Kidney (tissue), 14 donors: Measurements from ENCODE around the gene POU2F3. TPM values are rescaled to one million over a fixed set of nuclear protein-coding genes. Genes with fewer than 3 reads are reported as not detected.
A peak's percentile ranks its signal among the peaks of the same experiment; 100 is the strongest.

ENCODE experiments used
- DNase-seq, 5 donors: peaks; one replicate each; pipeline ENCODE4 v3.0.0-alpha.2; 2013 to 2020
- FAIRE-seq: peaks from 2 replicates; lab custom pipeline; 2012; peaks lifted over from hg19 to GRCh38; lab: Jason Lieb, UNC
- H3K27ac ChIP-seq, 2 donors: one replicate each; pipeline ENCODE4 v1.7.0; 2013; ENCODE audit warnings: low read depth in 2 of 2, low read length in 2 of 2, inconsistent platforms in 1 of 2
- H3K27me3 ChIP-seq: one replicate; pipeline ENCODE4 v1.7.1; 2013; ENCODE audit warnings: low read length, inconsistent platforms; ENCODE audit not compliant: control insufficient read depth, insufficient read depth
- H3K36me3 ChIP-seq, 3 donors: one replicate each; pipeline versions ENCODE4 v1.7.0 to v1.7.1; 2013; ENCODE audit warnings: low read length in 3 of 3, control low read depth in 1 of 3, inconsistent platforms in 1 of 3; ENCODE audit not compliant: insufficient read depth in 3 of 3, control insufficient read depth in 2 of 3
- H3K4me1 ChIP-seq, 3 donors: one replicate each; pipeline versions ENCODE4 v1.7.0 to v1.7.1; 2013; ENCODE audit warnings: low read length in 3 of 3, inconsistent platforms in 1 of 3, low read depth in 1 of 3; ENCODE audit not compliant: control insufficient read depth in 2 of 3, insufficient read depth in 2 of 3
- H3K4me3 ChIP-seq, 3 donors: one replicate each; pipeline versions ENCODE4 v1.7.0 to v1.8.1; 2013; ENCODE audit warnings: low read length in 3 of 3, control low read depth in 1 of 3, inconsistent platforms in 1 of 3
- H3K9ac ChIP-seq, 3 donors: one replicate each; pipeline versions ENCODE4 v1.7.0 to v1.7.1; 2013; ENCODE audit warnings: low read length in 3 of 3, control low read depth in 1 of 3, inconsistent platforms in 1 of 3
- H3K9me3 ChIP-seq, 3 donors: one replicate each; pipeline versions ENCODE4 v1.7.0 to v1.7.1; 2013; ENCODE audit warnings: low read length in 3 of 3, control low read depth in 1 of 3, inconsistent platforms in 1 of 3; ENCODE audit not compliant: control insufficient read depth in 2 of 3, insufficient read depth in 1 of 3
- CTCF ChIP-seq: IDR thresholded peaks from 3 replicates; pipeline ENCODE4 v1.5.1; 2012; ENCODE audit warnings: mild to moderate bottlenecking, moderate library complexity, borderline replicate concordance; ENCODE audit not compliant: insufficient read depth; ENCODE audit errors: extremely low read depth
- intact Hi-C: fragments of 100-400 bp; cut with DNase I; formaldehyde crosslinking; loops from one replicate; pipeline ENCODE4 v1.11.1; 2022
- polyA plus RNA-seq: library from polyadenylated mRNA; stranded (reverse); fragments of 350-450 nt; fragmentation: Illumina TruSeq; extraction: RNeasy Lipid Tissue Mini Kit (QIAGEN cat#74804); gene quantifications from one replicate; pipeline ENCODE4 v1.2.3, GENCODE V29; 2014; ENCODE audit warnings: low read depth, low replicate concordance; ENCODE audit not compliant: insufficient read depth
- total RNA-seq: library from RNA; stranded (reverse); fragmentation: NEBNext Ultra II Directional; extraction: Animal tissue kit (Norgen Biotek cat#: 25700); gene quantifications from one replicate; pipeline ENCODE4 v1.2.1, GENCODE V29; 2021
- donor health status: control.
- donor health status: control.
- donor health status: control.
- donor health status: control.
- donor health status: control.
- donor health status: DM: yes; HTN: yes; CAD: no.
- donor health status: Normal renal cell carcinoma (clear cell type).

POU2F3 gene
- total and polyA plus RNA-seq, 2 donors from 2014 or later, result 0.85 to 1.2 TPM

- H3K27ac ChIP-seq, result no peak overlapping the region
- H3K36me3 ChIP-seq, result no peaks in the 10 kb centered on the region
- FAIRE-seq, result no peak
- peak in 1 of 5 donors; percentile 41 for DNase-seq
- H3K9ac ChIP-seq, result no peak overlapping the region
- no peak overlapping the region for H3K4me3 ChIP-seq
- TF ChIP-seq CTCF, result no peak
- no peaks in the 10 kb centered on the region for H3K9me3 ChIP-seq
- peaks cover 7 to 37% (median 30%) of the 10 kb centered on the region in 3 donors for H3K4me1 ChIP-seq
- intact Hi-C loops, result no loop called here
- H3K27me3 ChIP-seq, result no peaks in the 10 kb centered on the region
Measured at GRCh38 chr11:120194166-120194565, 45.8 kb upstream of the POU2F3 start.

- no peaks in the 10 kb centered on the region for H3K36me3 ChIP-seq
- H3K4me1 ChIP-seq, result peaks cover 7 to 33% (median 25%) of the 10 kb centered on the region in 3 donors
- H3K9me3 ChIP-seq, result no peaks in the 10 kb centered on the region
- peak in 4 of 5 donors; percentile 47 to 87 (median 80) for DNase-seq
- TF ChIP-seq CTCF, result no peak
- no peak for FAIRE-seq
- H3K4me3 ChIP-seq, result no peak overlapping the region
- intact Hi-C loops, result no loop called here
- H3K27ac ChIP-seq, result no peak overlapping the region
- no peaks in the 10 kb centered on the region for H3K27me3 ChIP-seq
- no peak overlapping the region for H3K9ac ChIP-seq
Measured at GRCh38 chr11:120195601-120196320, 44.2 kb upstream of the POU2F3 start.

- DNase-seq (no peak), FAIRE-seq (no peak)
- H3K4me3 ChIP-seq, result no peak overlapping the region
- H3K9ac ChIP-seq, result no peak overlapping the region
- no peaks in the 10 kb centered on the region for H3K36me3 ChIP-seq
- H3K27ac ChIP-seq, result no peak overlapping the region
- H3K4me1 ChIP-seq, result peaks cover 7 to 24% (median 23%) of the 10 kb centered on the region in 3 donors
- no peak for TF ChIP-seq CTCF
- no peaks in the 10 kb centered on the region for H3K27me3 ChIP-seq
- no peaks in the 10 kb centered on the region for H3K9me3 ChIP-seq
- intact Hi-C loops, result no loop called here
Measured at GRCh38 chr11:120196826-120197225, 43.1 kb upstream of the POU2F3 start.
